WERI-Rb-1 (cell line): Measurements from ENCODE around the gene IL17REL.

Experiments used
- DNase-seq: peaks from one replicate; pipeline ENCODE4 v3.0.0-alpha.2; 2020
- H3K27ac ChIP-seq: fragments of 250-450 bp; sonication (Bioruptor Pico); 2 replicates; pipeline ENCODE4 v1.5.1; 2020; ENCODE audit warnings: mild to moderate bottlenecking, moderate library complexity
- H3K27me3 ChIP-seq: fragments of 250-450 bp; sonication (Bioruptor Pico); 2 replicates; pipeline ENCODE4 v1.5.1; 2021; ENCODE audit warnings: mild to moderate bottlenecking, low read depth, moderate library complexity; ENCODE audit not compliant: insufficient read depth, severe bottlenecking
- H3K36me3 ChIP-seq: fragments of 250-450 bp; sonication (Bioruptor Pico); 2 replicates; pipeline ENCODE4 v1.5.1; 2020; ENCODE audit warnings: mild to moderate bottlenecking, moderate library complexity
- H3K4me3 ChIP-seq: 2 replicates; pipeline ENCODE4 v1.5.1; 2011; ENCODE audit warnings: low read depth, mild to moderate bottlenecking, control low read depth, low read length
- H3K9me3 ChIP-seq: fragments of 250-450 bp; sonication (Bioruptor Pico); 2 replicates; pipeline ENCODE4 v1.5.1; 2021; ENCODE audit warnings: mild to moderate bottlenecking, moderate library complexity; ENCODE audit not compliant: severe bottlenecking
- CTCF ChIP-seq: IDR thresholded peaks from 2 replicates; pipeline ENCODE4 v1.5.1; 2011; ENCODE audit warnings: low read depth, mild to moderate bottlenecking, control low read depth, inconsistent platforms, low read length

The IL17REL gene

GRCh38 chr22:49954991-49955580, 57.5 kb downstream of the IL17REL start:
- no peak for TF ChIP-seq CTCF

GRCh38 chr22:49954354-49954753, 58.2 kb downstream of the IL17REL start:
- H3K27me3 ChIP-seq: no peaks in the 10 kb centered on the region
- H3K9me3 ChIP-seq: no peaks in the 10 kb centered on the region
- no peak for DNase-seq
- H3K27ac ChIP-seq: no peak overlapping the region
- H3K36me3 ChIP-seq: no peaks in the 10 kb centered on the region
- no peak for TF ChIP-seq CTCF
- no peak overlapping the region for H3K4me3 ChIP-seq

More at GRCh38 chr22:49954991-49955580, 57.5 kb downstream of the IL17REL start:
- no peak overlapping the region for H3K27ac ChIP-seq
- H3K27me3 ChIP-seq: no peaks in the 10 kb centered on the region
- no peak for DNase-seq
- H3K4me3 ChIP-seq: no peak overlapping the region
- no peaks in the 10 kb centered on the region for H3K36me3 ChIP-seq
- H3K9me3 ChIP-seq: no peaks in the 10 kb centered on the region

GRCh38 chr22:49953680-49954344, 58.8 kb downstream of the IL17REL start:
- Histone ChIP-seq H3K9me3 (no peaks in the 10 kb centered on the region), H3K27ac (no peak overlapping the region), H3K27me3 (no peaks in the 10 kb centered on the region), H3K4me3 (no peak overlapping the region), H3K36me3 (no peaks in the 10 kb centered on the region)
- no peak for DNase-seq
- TF ChIP-seq CTCF: no peak

GRCh38 chr22:49953027-49953679, 59.4 kb downstream of the IL17REL start:
- Histone ChIP-seq H3K4me3 (no peak overlapping the region), H3K36me3 (no peaks in the 10 kb centered on the region), H3K27ac (no peak overlapping the region), H3K9me3 (no peaks in the 10 kb centered on the region), H3K27me3 (no peaks in the 10 kb centered on the region)
- DNase-seq: no peak
- TF ChIP-seq CTCF: no peak

- H3K4me3 ChIP-seq: no peak overlapping the region
- no peak for DNase-seq
- TF ChIP-seq CTCF: no peak
- no peaks in the 10 kb centered on the region for H3K36me3 ChIP-seq
- no peaks in the 10 kb centered on the region for H3K27me3 ChIP-seq
- H3K9me3 ChIP-seq: no peaks in the 10 kb centered on the region
- H3K27ac ChIP-seq: no peak overlapping the region
Observed at GRCh38 chr22:49951986-49952896, 60.3 kb downstream of the IL17REL start.
